Left ventricle myocardium superior (tissue), 1 donor: Measurements from ENCODE around the gene AHCYL1. TPM values are rescaled to one million over a fixed set of nuclear protein-coding genes. Genes with fewer than 3 reads are reported as not detected.
"Not testable (repeated sequence)": the region's sequence is repeated elsewhere in the genome, so short reads cannot be mapped to it uniquely, and the experiment has no call there.

ENCODE experiments used
- ATAC-seq: fragments of 200-7000 bp; cut with Tn5 transposase; one replicate; pipeline ENCODE4 v1.9.1; 2020; ENCODE audit warnings: mild to moderate bottlenecking, moderate library complexity
- DNase-seq: peaks from one replicate; pipeline ENCODE4 v3.0.0-alpha.2; 2020
- intact Hi-C: fragments of 100-400 bp; cut with micrococcal nuclease; formaldehyde crosslinking; loops from one replicate; pipeline ENCODE4 v1.11.0; 2022
- total RNA-seq: library from RNA; stranded (reverse); fragmentation: NEBNext Ultra II Directional; extraction: Animal tissue kit (Norgen Biotek cat#: 25700); gene quantifications from one replicate; pipeline ENCODE4 v1.2.1, GENCODE V29; 2021
- donor health status: DM: no; HTN: yes; CAD: no; lungs with severe emphysema.

AHCYL1 gene
- total RNA-seq, 1 donor from 2014 or later: 43.8 TPM

DNA sequence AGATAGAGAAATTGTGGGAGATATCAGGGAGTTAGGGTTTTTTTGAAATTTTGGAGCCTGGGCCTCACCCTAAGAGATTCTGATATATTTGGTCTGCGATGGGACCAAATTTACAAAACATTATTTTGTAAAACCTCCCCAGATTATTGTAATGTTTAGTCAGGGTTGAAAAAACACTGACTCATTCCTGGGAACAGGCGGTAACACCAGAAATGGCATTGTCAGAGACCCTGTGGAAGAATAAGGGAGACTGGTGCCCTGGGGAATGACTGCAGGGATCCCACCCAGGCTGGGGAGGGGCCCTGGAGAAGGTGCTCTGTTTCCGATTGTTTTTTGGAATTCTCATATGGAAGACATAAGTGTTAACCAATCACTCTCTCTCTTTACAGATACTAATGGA is 36.7 kb downstream of the AHCYL1 start:
- intact Hi-C loops: no loop called here
- ATAC-seq: no peak

DNA sequence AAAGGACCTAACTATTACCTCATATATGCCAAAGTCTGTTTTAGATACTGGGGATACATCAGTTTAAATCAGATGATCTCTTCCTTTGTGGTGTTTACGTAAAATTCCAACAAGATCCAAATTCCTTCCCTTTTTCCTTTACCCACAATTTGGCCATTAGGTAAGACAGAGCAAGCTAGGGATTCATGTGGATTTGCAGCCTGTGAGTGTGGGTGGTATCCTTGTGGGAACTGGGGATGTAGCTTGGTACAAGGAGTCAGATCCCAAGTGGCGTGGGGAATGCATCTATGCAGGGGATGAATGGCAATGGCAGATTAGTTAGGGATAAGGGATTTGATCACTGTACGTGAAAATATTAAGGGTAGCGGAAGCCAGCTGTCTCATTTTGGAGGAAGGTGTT is 40.0 kb downstream of the AHCYL1 start:
- DNase-seq (no peak), ATAC-seq (no peak)
- intact Hi-C loops: no loop called here

More for the DNA sequence above, 36.7 kb downstream of the AHCYL1 start:
- no peak for DNase-seq

DNA sequence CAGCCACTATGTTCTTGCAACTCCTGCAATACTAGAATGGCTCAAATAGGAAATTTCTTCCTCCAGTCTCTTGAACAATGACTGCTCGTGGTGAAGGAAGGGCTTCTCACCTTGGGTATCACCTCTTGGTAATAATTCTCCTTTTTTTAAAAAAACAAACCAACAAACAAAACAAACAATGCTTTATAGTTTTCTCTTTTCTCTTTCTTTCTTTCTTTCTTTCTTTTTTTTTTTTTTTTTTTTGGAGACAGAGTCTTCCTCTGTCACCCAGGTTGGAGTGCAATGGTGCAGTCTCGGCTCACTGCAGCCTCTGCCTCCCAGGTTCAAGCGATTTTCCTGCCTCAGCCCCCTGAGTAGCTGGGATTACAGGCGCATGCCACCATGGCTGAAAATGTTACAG is 46.1 kb downstream of the AHCYL1 start:
- intact Hi-C loops, ATAC-seq, DNase-seq: not testable (repeated sequence)

DNA sequence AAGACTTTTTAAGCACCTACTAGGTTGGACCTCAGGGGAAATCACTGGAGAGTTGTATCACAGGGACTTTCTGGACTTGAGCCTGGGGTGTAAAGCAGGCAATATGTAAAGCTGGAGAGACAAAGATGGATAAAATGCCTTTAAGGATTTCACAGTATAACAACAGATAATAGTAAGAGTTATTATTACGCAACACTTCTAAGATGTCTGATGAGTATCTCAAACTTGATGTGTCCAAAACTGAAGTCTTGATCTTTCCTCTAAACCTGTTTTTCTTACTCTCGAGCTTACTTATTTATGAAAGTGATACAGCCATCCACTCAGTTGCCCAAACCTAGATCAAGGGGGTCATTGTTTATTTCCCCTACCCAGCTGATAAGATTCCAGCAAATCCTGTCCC is 47.8 kb downstream of the AHCYL1 start:
- no peak for DNase-seq
- intact Hi-C loops: no loop called here
- ATAC-seq: no peak

DNA sequence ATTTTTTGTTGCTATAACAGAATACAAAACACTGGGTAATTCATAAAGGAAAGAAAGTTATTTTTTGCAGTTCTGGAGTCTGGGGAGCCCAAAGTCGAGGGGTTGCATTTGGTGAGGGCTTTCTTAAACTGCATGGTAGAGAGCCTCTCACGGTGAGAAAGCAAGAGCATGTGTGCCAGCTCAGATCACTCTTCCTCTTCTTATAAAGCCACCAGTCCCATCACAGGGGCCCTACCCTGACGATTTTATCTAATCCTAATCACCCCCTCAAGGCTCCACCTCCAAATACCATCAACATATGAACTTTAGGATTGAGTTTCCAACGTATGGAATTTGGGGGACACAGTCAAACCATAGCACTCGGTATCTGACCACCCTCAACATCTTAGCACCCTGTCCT is 48.9 kb downstream of the AHCYL1 start:
- DNase-seq (no peak), ATAC-seq (no peak)
- intact Hi-C loops: no loop called here

DNA sequence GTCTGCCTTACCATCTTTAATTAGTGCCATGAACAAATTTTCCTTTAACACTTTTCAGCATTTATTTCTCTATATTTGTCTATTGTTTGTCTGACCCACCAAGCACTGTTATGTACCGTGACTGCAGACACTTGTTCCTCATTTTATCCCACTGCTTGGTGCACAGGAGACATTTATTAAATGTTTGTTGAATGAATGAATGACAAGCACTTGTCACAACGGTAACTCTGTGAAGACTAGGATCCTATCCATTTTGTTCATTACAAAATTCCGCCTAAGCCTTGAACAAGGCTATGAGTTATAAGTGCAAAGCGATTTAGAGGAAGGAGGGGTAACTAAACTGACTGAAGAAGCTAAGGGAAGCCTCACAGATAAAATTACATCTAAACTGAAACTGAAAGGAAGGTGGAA is 49.5 kb downstream of the AHCYL1 start:
- DNase-seq: no peak
- ATAC-seq: no peak
- intact Hi-C loops: no loop called here

DNA sequence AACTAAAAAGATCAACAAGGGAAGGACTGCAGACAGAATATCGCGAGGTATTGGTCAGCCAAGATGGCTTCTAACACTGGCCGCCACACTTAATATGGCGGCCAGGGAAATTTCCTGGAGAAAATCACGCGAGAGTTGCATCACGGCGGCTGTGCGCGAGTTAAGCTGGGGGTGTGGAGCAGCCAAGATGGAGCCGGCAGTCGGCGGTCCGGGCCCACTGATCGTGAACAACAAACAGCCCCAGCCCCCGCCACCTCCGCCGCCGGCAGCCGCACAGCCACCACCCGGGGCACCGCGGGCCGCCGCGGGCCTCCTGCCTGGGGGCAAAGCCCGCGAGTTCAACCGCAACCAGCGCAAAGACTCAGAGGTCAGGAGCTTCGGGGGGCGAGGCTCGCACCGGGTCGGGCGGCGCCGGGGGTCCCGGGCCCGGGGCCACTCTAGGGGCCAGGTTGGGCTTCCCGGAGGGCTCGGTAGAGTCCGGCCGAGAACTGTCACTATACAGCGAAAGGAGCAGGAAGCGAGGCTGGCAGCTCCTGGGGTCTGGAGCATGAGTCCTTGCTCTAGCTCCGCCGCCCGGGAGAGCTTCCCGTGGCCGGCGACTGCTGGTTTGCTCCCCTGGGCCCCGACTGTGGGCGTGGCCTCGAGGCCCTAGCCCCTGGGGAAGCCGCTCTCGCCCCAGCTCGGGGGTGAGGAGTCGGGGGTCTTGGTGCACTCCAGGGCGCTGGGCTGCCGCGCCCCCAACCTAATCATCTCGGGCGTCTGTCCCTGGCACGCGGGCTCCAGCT is 50.1 kb downstream of the AHCYL1 start, which contains the start of gene STRIP1:
Gene STRIP1 (plus strand): TSS at position 174 of the 785 bp plus-strand sequence. CDS start 14 bp downstream, at position 188.
- peak; percentile 97 for ATAC-seq
- peak; percentile 93 for DNase-seq
- intact Hi-C loops: no loop called here

DNA sequence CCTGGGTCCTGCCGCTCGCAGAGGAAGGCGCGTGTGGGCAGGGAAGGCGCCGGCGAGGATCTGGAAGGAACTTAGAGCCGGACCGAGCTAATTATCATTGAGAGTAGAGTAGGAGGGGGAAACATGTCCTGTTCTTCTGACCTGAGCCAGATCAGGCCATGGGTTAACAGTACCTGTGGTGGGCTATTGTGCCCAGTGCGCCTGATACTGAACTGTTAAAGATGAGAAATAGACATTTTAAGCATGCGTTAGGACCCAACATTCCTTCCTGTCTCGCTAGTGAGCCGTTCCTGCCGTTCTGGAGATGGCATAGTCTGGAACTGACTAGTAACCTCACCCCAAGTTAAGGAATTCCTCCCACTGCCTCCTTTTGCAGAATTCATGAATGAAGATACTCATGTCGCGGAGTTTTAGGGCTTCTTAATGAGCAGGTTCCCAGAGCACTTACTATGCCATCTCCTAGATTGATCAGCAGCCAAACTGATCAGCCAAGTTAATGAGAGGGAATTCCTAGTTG is 50.7 kb downstream of the AHCYL1 start:
- ATAC-seq: no peak
- intact Hi-C loops: no loop called here
- DNase-seq: no peak

DNA sequence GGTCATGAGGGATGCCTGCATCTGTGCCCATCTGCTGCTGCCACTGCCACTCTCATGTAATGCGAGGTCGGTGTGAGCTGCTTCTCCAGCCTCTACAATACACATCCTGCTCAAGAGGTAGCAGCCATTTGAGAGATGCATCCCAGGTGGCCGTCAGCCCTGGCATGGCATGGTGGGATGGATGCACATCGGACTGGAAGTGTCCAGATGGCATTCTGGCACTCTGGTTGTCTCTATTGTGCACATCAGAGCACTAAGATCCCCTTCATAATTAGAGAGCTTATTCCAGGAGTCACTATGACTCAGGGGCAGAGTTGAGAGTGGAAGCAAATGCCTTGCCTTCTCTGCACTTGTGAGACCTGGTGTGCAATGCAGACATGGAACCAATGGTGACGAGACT is 53.7 kb downstream of the AHCYL1 start:
- ATAC-seq (no peak), DNase-seq (no peak)

DNA sequence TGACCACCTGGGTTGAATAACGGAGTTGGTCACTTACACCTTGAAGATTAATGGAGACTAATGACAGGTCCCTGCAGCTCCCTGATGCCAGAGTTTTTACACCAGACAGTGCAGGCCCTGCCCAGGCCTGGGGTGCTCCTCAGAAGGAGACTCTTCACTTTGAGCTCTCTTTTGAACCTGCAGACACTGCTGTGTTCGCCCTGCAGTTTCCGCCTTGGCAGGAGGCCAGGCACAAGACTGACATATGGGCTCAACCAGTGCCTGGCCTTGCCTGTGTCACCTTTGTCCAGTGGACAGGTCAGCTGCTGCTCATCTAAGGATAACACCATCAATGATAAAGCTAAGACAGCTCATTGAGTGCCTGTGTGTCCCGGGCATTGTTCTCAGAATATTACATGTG is 55.1 kb downstream of the AHCYL1 start:
- intact Hi-C loops: no loop called here
- ATAC-seq: no peak
- no peak for DNase-seq

More for the DNA sequence above, 53.7 kb downstream of the AHCYL1 start:
- intact Hi-C loops: no loop called here

DNA sequence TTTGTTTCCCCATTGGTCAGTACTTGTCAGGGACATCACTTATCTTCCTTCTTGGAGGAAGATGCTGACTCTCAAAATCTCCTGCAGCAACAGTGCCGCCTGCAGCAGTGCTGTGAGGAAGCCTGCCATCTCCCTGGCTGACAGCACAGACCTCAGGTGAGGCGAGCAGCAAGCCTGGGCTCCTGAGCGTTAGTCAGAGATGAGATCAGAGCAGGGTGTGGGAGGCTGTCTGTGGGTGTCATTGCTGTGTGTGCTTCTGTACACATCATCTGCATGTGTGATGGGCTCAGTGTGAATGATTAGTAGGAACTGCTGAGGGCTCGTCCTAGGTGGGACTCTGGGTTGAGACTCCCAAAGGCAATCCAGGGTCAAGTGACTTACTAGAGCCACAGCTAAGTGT is 56.0 kb downstream of the AHCYL1 start:
- DNase-seq (no peak), ATAC-seq (no peak)
- intact Hi-C loops: no loop called here

DNA sequence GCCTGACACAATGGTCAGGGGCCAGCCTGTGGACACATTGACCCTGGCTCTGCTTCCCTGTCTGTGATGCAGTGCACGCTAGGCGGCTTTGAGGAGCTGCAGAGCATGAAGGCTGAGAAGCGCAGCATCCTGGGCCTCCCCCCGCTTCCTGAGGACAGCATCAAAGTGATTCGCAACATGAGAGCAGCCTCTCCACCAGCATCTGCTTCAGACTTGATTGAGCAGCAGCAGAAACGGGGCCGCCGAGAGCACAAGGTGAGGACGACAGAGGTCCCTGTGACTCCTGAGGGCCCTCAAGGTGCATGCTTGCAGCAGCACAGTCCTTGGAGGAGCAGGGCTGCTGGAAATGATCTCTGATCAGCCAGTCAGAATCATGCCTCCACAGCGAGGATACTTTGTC is 58.5 kb downstream of the AHCYL1 start:
- DNase-seq (no peak), ATAC-seq (no peak)
- intact Hi-C loops: no loop called here

DNA sequence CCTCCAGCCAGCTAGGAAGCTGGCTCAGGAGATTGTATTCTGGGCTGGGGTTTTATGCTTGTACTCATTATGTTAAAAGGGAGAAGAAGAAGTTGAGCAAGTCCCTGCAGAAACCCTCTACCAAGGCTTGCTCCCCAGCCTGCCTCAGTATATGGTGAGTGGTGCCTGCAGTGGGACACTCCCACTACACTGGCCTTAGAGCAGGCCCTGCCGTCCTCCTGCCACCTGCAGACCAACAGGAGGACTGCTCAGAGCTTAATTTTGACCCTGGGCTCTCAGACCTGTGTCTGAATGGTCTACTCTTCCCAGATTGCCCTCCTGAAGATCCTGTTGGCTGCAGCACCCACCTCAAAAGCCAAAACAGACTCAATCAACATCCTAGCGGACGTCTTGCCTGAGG is 62.9 kb downstream of the AHCYL1 start:
- ATAC-seq (no peak), DNase-seq (no peak)
- intact Hi-C loops: no loop called here

DNA sequence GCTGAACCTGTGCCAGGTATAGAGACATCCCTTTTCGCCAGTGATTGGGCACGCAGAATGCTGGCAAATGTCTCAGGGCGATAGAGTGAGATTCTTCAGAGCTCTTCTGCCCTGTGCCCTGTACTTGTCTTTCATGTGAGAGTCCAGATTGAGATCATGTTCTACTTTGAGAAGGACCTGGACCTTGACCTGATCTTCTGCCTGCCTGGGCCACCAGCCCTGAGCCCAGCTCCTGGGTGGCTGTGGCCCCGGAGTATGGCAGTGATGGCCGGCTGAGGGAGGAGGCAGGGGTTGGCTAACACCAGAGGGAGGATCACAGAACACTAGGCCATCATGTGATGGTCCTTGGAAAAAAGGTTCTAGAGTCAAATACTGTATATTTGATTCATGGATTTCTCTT is 63.7 kb downstream of the AHCYL1 start:
- DNase-seq (no peak), ATAC-seq (no peak)
- intact Hi-C loops: no loop called here

DNA sequence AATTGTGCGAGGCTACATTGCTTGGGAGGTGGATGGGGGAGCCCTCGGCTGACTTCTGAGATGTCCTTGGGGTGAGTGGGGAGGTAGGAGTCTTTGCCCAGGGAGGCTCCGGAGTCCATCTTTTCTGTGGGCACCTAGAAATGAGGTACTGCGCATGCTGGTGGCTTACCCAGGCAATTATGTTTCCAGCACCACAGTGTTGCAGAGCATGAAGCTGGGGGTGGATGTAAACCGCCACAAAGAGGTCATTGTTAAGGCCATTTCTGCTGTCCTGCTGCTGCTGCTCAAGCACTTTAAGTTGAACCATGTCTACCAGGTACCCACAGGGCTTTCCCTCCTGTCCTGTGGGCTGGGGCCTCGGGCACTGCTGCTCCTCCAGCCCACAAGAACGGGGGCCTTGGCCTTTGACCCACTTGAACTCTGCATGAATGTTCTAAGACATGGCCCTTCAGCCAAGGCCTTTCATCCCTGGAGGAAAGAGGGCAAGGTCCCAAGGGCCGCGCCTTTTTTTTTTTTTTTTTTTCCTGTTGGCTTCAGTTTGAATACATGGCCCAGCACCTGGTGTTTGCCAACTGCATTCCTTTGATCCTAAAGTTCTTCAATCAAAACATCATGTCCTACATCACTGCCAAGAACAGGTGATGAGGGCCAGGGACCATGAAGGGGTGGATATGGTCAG is 64.5 kb downstream of the AHCYL1 start:
- DNase-seq (no peak), ATAC-seq (peak; percentile 7)
- intact Hi-C loops: no loop called here

DNA sequence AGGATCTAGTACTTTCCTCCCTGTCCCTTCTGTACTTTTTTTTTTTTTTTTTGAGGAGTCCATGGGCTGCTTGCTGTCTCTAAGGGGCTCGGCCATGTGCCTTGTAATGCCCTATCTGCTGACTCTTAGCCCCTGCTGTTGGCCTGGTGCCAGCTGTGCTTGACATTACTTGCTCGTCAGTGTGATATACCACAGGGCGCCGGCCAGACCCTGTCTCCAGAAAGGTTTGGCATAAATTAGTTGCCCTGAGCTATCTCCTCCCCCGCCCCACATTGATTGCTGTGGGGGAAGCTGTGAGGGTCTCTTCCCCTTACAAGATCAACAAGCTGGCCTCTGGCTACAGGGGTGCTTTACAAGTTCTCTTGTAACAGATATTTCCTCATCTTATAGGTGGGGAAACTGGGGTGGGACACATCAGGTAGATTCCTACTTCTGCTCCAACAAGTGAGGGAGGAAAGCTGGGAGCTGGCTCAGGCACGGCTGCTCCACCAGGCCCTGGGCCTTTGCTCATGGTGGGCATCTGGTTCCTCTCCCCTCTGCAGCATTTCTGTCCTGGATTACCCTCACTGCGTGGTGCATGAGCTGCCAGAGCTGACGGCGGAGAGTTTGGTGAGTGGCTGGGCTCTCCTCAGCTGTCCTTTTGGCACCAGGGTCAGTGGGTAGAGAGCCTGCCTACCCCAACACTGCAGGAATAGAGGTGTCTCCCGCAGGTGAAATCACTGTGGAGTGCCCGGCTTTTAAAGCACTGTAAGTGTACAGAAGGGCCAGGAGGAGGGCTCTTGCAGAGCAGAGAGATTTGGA is 65.4 kb downstream of the AHCYL1 start:
- intact Hi-C loops: loop anchor here (5.0 kb wide), 1 partner anchor 57 kb away; no protein-coding TSS in a partner anchor
- DNase-seq: peak; percentile 50
- ATAC-seq: no peak

DNA sequence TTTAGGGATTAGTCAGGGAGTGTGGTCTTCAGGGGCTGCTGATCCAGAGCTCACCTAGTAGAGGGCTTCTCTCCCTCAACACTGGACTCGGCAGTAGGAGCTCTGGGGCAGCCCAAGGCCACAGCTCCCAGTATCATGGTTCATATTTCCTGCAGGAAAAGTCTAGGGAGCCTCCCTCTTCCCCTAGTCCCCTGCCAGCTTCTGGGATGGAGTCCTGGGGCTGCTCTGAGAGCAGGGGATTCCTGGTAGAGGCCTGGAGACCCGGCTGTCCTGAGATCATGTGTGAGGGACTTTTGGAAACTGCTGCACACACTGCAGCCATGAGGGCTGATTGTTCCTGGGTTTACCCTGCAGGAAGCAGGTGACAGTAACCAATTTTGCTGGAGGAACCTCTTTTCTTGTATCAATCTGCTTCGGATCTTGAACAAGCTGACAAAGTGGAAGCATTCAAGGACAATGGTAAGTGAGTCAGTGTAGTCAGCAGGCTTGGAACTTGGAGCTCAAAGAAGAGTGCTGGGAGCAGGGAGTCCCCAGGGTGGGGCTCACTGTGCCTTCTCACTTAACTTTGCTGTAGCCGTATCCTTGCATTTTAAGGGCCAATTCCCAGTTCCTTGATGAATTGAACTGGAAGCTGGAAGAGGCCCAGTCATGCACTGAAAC is 66.2 kb downstream of the AHCYL1 start:
- no peak for DNase-seq
- intact Hi-C loops: loop anchor here (5.0 kb wide), 1 partner anchor 57 kb away; no protein-coding TSS in a partner anchor
- peak; percentile 15 for ATAC-seq

DNA sequence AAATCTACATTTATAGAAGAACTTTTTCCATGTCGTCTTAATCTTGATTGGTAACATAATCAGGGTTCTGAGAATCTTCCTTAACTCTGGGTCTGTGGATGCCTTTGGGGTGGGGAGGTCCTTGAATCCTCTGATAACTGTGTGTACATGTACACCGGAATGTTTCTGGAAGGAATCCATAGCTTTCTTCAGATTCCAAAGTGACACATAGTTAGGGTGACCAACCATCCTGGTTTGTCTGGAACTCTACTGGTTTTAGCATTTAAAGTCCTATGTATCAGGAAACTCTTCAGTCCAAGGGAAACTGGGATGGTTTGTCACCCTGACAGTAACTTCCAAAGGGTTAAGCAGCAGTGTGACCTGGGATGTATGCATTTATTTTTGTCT is 66.7 kb downstream of the AHCYL1 start:
- intact Hi-C loops: loop anchor here (5.0 kb wide), 1 partner anchor 56 kb away; no protein-coding TSS in a partner anchor
- no peak for ATAC-seq
- no peak for DNase-seq
